HCT116 (cell line): ENCODE results near the gene C14orf93.
"Not testable (repeated sequence)": the region's sequence is repeated elsewhere in the genome, so short reads cannot be mapped to it uniquely, and the experiment has no call there.

Source experiments
- CTCF ChIP-seq, 3 experiments: fragments of 200-600 bp in 1 of 3; sonication (generic) in 1 of 3; IDR thresholded peaks in 2 of 3; conservative IDR thresholded peaks in 1 of 3; 2 replicates each; pipeline ENCODE4 v1.5.1; 2012 to 2017; ENCODE audit warnings: low read depth in 2 of 3, low read length in 2 of 3, antibody characterized with exemption in 1 of 3, borderline replicate concordance in 1 of 3, control low read depth in 1 of 3, mild to moderate bottlenecking in 1 of 3, mixed read lengths in 1 of 3, mixed run types in 1 of 3, moderate library complexity in 1 of 3; ENCODE audit not compliant: insufficient read depth in 1 of 3
- SIN3A ChIP-seq: IDR thresholded peaks from 2 replicates; pipeline ENCODE4 v1.6.1; 2012; ENCODE audit warnings: low read depth
- YY1 ChIP-seq: IDR thresholded peaks from 2 replicates; pipeline ENCODE4 v1.6.1; 2011; ENCODE audit warnings: low read length, low read depth, moderate library complexity, mild to moderate bottlenecking; ENCODE audit not compliant: insufficient replicate concordance; ENCODE audit errors: extremely low read depth
- ZNF274 ChIP-seq: fragments of 200-500 bp; sonication (Bioruptor generic); IDR thresholded peaks from 2 replicates; pipeline ENCODE4 v1.6.1; 2014; ENCODE audit warnings: mild to moderate bottlenecking, low read depth, low read length, inconsistent platforms

GRCh38 chr14:22965916-22966782 lies 43.8 kb downstream of the C14orf93 start:
- TF ChIP-seq ZNF274; SIN3A; YY1; CTCF (IDR thresholded peaks at IDR 0.05 in 2 of 3, conservative IDR thresholded peaks at IDR 0.05 in 1 of 3; ENCODE audit: borderline replicate concordance in 1 of 3, insufficient read depth in 1 of 3, low read depth in 2 of 3, low read length in 2 of 3): not testable (repeated sequence)
